WERI-Rb-1 (cell line): ENCODE data around the gene SMIM38.

Experiments used
- DNase-seq: peaks from one replicate; pipeline ENCODE4 v3.0.0-alpha.2; 2020
- H3K27ac ChIP-seq: fragments of 250-450 bp; sonication (Bioruptor Pico); 2 replicates; pipeline ENCODE4 v1.5.1; 2020; ENCODE audit warnings: mild to moderate bottlenecking, moderate library complexity
- H3K27me3 ChIP-seq: fragments of 250-450 bp; sonication (Bioruptor Pico); 2 replicates; pipeline ENCODE4 v1.5.1; 2021; ENCODE audit warnings: mild to moderate bottlenecking, low read depth, moderate library complexity; ENCODE audit not compliant: insufficient read depth, severe bottlenecking
- H3K36me3 ChIP-seq: fragments of 250-450 bp; sonication (Bioruptor Pico); 2 replicates; pipeline ENCODE4 v1.5.1; 2020; ENCODE audit warnings: mild to moderate bottlenecking, moderate library complexity
- H3K4me3 ChIP-seq: 2 replicates; pipeline ENCODE4 v1.5.1; 2011; ENCODE audit warnings: low read depth, mild to moderate bottlenecking, control low read depth, low read length
- H3K9me3 ChIP-seq: fragments of 250-450 bp; sonication (Bioruptor Pico); 2 replicates; pipeline ENCODE4 v1.5.1; 2021; ENCODE audit warnings: mild to moderate bottlenecking, moderate library complexity; ENCODE audit not compliant: severe bottlenecking
- TF ChIP-seq, protein P1 (sequence below): IDR thresholded peaks from 2 replicates; pipeline ENCODE4 v1.5.1; 2011; ENCODE audit warnings: low read depth, mild to moderate bottlenecking, control low read depth, inconsistent platforms, low read length

Gene SMIM38

DNA sequence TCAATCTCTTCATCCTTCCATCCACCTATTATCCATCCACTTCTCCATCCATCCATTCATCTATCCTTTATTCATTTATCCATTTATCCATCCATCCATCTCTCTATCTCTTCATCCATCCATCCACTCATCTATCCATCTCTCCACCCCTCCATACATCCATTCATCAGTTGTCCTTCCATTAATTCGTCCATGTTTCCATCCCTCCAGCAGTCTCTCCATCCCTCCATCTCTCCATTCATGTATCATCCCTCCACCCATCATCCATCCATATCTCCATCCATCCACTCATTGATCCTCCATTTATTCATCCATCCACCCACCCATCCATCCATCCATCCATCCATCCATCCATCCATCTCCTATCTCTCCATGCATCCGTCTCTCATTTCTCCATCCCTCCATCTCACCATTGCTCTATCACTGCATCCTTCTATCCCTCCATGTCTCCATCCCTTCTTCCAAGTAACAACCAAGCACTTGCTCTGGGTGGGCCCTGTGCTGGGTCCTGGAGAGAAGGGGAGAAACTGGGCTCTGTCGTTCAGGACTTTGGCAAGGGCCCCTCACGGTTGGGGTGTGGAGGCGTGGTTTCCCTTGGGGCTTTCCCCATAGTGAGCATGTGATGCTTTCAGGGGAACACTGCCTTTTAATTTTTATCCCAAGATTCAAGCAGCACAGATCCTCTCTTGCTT, 43.3 kb downstream of the SMIM38 start:
- DNase-seq, result no peak
- Histone ChIP-seq H3K36me3 (no peaks in the 10 kb centered on the region), H3K27ac (no peak overlapping the region), H3K4me3 (no peak overlapping the region), H3K9me3 (no peaks in the 10 kb centered on the region), H3K27me3 (no peaks in the 10 kb centered on the region)
- TF ChIP-seq, protein P1, sequence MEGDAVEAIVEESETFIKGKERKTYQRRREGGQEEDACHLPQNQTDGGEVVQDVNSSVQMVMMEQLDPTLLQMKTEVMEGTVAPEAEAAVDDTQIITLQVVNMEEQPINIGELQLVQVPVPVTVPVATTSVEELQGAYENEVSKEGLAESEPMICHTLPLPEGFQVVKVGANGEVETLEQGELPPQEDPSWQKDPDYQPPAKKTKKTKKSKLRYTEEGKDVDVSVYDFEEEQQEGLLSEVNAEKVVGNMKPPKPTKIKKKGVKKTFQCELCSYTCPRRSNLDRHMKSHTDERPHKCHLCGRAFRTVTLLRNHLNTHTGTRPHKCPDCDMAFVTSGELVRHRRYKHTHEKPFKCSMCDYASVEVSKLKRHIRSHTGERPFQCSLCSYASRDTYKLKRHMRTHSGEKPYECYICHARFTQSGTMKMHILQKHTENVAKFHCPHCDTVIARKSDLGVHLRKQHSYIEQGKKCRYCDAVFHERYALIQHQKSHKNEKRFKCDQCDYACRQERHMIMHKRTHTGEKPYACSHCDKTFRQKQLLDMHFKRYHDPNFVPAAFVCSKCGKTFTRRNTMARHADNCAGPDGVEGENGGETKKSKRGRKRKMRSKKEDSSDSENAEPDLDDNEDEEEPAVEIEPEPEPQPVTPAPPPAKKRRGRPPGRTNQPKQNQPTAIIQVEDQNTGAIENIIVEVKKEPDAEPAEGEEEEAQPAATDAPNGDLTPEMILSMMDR, result no peak

- no peaks in the 10 kb centered on the region for H3K27me3 ChIP-seq
- no peaks in the 10 kb centered on the region for H3K9me3 ChIP-seq
- TF ChIP-seq, protein P1, result no peak
- H3K27ac ChIP-seq, result no peak overlapping the region
- no peaks in the 10 kb centered on the region for H3K36me3 ChIP-seq
- no peak for DNase-seq
- H3K4me3 ChIP-seq, result no peak overlapping the region
Observed at GRCh38 chr11:69199583-69200315, 44.0 kb downstream of the SMIM38 start.

DNA sequence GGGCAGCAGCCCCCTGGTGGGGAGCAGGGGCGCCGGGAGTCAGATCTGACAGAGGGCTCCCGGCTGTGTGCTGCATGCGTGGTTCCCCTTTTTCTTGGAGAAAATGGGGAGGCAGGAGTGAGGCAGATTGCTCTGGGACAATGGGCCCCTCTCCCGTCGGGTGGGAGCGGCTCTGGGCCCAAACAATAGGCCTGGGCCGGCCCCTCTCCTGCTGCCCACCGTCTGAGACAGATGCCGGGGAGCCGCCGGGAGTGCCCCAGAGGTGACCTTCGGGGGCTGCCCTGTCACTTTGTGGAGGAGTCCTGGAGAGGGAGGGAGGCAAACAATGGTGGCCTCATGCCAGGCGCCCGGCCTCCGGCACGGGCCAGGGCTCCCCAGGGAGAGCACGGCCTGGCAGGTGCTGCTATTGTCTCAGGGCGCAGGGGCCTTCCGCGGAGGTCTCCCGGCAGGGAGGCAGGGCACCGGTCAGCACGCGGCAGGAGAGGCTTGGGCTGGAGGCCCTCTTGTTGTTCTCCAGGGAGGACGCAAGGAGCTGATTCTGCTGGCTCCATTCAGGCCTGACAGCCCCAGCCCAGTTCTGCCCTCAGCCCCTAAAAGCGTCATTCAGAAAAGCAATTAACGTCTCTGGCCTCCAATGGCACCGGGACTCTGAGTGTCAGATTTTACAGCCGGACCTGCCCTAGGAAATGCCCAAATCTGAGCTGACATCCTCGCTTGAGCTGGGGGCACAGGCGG, 44.8 kb downstream of the SMIM38 start:
- no peak for DNase-seq
- H3K36me3 ChIP-seq, result no peaks in the 10 kb centered on the region
- H3K4me3 ChIP-seq, result no peak overlapping the region
- H3K9me3 ChIP-seq, result no peaks in the 10 kb centered on the region
- TF ChIP-seq, protein P1, result no peak
- no peaks in the 10 kb centered on the region for H3K27me3 ChIP-seq
- H3K27ac ChIP-seq, result no peak overlapping the region

- TF ChIP-seq, protein P1, result no peak
- Histone ChIP-seq H3K9me3 (no peaks in the 10 kb centered on the region), H3K36me3 (no peaks in the 10 kb centered on the region), H3K4me3 (no peak overlapping the region), H3K27ac (no peak overlapping the region), H3K27me3 (no peaks in the 10 kb centered on the region)
- DNase-seq, result no peak
Observed at GRCh38 chr11:69201066-69201365, 45.3 kb downstream of the SMIM38 start.

DNA sequence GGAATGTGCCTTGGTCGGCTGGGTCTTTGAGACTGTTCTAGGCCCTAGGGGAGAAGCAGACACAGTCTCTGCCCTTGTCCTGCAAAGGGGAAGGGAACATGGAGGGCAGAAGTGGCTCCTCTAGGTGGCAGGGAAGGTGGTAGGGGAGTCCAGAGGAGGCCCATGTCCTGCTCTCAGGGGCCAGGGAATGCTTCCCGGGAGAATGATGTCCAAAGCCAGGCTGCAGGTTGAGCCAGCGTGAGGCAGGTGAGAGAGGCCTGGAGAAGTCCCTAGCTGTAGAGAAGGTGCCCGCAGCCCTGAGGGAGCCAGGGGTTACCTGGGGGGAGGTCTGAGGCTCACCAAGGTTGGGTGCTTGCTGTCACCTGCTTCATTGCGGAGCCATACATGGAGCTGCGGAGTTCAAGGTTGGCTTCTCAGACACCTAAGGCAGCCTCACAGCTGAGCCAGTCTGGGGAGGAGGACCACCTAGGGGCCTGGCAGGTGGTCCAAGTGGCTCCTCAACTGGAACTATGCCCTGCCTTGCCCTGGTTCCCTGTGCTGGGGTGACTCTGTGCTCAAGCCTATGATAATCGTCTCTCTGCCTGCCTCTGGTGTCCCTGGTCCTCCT, 46.1 kb downstream of the SMIM38 start:
- no peak for DNase-seq
- H3K27me3 ChIP-seq, result no peaks in the 10 kb centered on the region
- H3K36me3 ChIP-seq, result no peaks in the 10 kb centered on the region
- no peak overlapping the region for H3K4me3 ChIP-seq
- TF ChIP-seq, protein P1, result no peak
- H3K27ac ChIP-seq, result no peak overlapping the region
- H3K9me3 ChIP-seq, result no peaks in the 10 kb centered on the region
